Caco-2 (cell line): Measurements from ENCODE around the gene EEF1AKMT2. TPM values are rescaled to one million over a fixed set of nuclear protein-coding genes. Genes with fewer than 3 reads are reported as not detected.

Experiments
- BruUV-seq: library from RNA; stranded (reverse); fragments of 400-500 nt; replicated peaks from 2 replicates; lab custom pipeline; 2021; lab: Mats Ljungman, UMichigan
- CTCF ChIA-PET: fragments of 300-600 bp; sonication (Branson Sonifier 250); formaldehyde crosslinking; loops from one replicate; lab custom pipeline; 2022; ENCODE audit warnings: antibody characterized with exemption; lab: Charles Lee
- POLR2A ChIA-PET: fragments of 300-600 bp; sonication (Branson Sonifier 250); formaldehyde crosslinking; loops from one replicate; lab custom pipeline; 2022; ENCODE audit warnings: antibody characterized with exemption; lab: Charles Lee
- DNase-seq, 2 experiments: peaks; one replicate each; pipeline versions ENCODE4 v3.0.0 to v3.0.0-alpha.2; 2020 to 2022
- H3K27me3 ChIP-seq: replicated peaks from 2 replicates; pipeline ENCODE4 v1.6.0; 2011; ENCODE audit warnings: low read length; ENCODE audit not compliant: control insufficient read depth, insufficient read depth
- H3K36me3 ChIP-seq: 2 replicates; pipeline ENCODE4 v1.5.1; 2011; ENCODE audit warnings: low read length; ENCODE audit not compliant: control insufficient read depth, insufficient read depth
- H3K4me1 ChIP-seq: fragments of 250-450 bp; sonication (Bioruptor Pico); 2 replicates; pipeline ENCODE4 v1.5.1; 2020; ENCODE audit warnings: mild to moderate bottlenecking
- H3K4me3 ChIP-seq: 2 replicates; pipeline ENCODE4 v1.5.1; 2011; ENCODE audit warnings: low read depth, mild to moderate bottlenecking, control low read depth, low read length
- H3K9me3 ChIP-seq: fragments of 250-450 bp; sonication (Bioruptor Pico); 2 replicates; pipeline ENCODE4 v1.5.1; 2020; ENCODE audit warnings: mild to moderate bottlenecking, moderate library complexity
- H3K27ac Mint-ChIP-seq: one replicate; pipeline ENCODE4 v1.8.0; 2022; ENCODE audit warnings: mixed read lengths; ENCODE audit not compliant: unreplicated experiment
- H3K27me3 Mint-ChIP-seq: one replicate; pipeline ENCODE4 v1.8.0; 2022; ENCODE audit warnings: mixed read lengths; ENCODE audit not compliant: insufficient read depth, unreplicated experiment
- H3K36me3 Mint-ChIP-seq: one replicate; pipeline ENCODE4 v1.8.0; 2022; ENCODE audit warnings: mild to moderate bottlenecking, mixed read lengths; ENCODE audit not compliant: insufficient read depth, unreplicated experiment
- H3K4me1 Mint-ChIP-seq: one replicate; pipeline ENCODE4 v1.8.0; 2022; ENCODE audit warnings: low read depth, mixed read lengths; ENCODE audit not compliant: unreplicated experiment
- H3K4me3 Mint-ChIP-seq: one replicate; pipeline ENCODE4 v1.8.0; 2022; ENCODE audit warnings: mild to moderate bottlenecking, moderate library complexity, mixed read lengths; ENCODE audit not compliant: unreplicated experiment
- H3K9me3 Mint-ChIP-seq: one replicate; pipeline ENCODE4 v1.8.0; 2022; ENCODE audit warnings: mixed read lengths; ENCODE audit not compliant: unreplicated experiment
- CTCF ChIP-seq, 2 experiments: fragments of 200-600 bp in 1 of 2; IDR thresholded peaks; 1 replicate in 1 of 2; 2 replicates in 1 of 2; pipeline versions ENCODE4 v1.5.1 to v1.8.0; 2011 to 2022; ENCODE audit warnings: antibody characterized with exemption in 1 of 2, control low read depth in 1 of 2, inconsistent platforms in 1 of 2, low read depth in 1 of 2, low read length in 1 of 2, mild to moderate bottlenecking in 1 of 2, moderate library complexity in 1 of 2; ENCODE audit not compliant: insufficient read depth in 1 of 2, severe bottlenecking in 1 of 2, unreplicated experiment in 1 of 2
- intact Hi-C: fragments of 100-400 bp; cut with micrococcal nuclease; formaldehyde crosslinking; loops from one replicate; pipeline ENCODE4 v1.10.0; 2022; ENCODE audit not compliant: unreplicated experiment
- total RNA-seq: library from RNA; stranded (reverse); gene quantifications from 2 replicates; pipeline ENCODE4 v1.2.3, GENCODE V29; 2022

EEF1AKMT2 gene
- total RNA-seq, 1 experiment from 2014 or later = 29.9 TPM

DNA sequence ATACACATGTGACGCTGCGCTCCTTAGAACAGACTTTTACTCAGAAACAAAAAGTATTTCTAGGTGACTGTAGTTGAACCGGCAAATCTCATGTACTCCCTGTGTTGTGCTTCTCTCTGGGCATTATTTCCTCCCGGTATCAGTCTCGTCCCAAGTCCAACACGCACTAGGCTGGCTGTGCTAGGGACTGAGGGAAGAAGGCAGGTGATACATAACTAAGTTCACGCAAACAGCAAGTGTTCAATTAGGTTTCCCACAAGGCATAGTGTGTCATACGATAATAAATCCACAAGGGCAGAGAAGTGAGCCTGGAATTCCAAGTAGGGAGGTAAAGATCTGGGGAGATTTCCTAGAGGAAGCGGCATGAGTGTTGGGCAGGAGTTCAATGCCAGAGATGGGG is 67.9 kb downstream of the EEF1AKMT2 start:
- ChIA-PET POLR2A (no interaction called here), CTCF (interaction anchor here (0.6 kb wide), 1 partner anchor 114 kb away, joined by 4 read pairs; no protein-coding TSS in a partner anchor)
- H3K4me3 ChIP-seq = no peak overlapping the region
- no peak overlapping the region for H3K27ac Mint-ChIP-seq
- H3K4me1 Mint-ChIP-seq = no peaks in the 10 kb centered on the region
- no peaks in the 10 kb centered on the region for H3K27me3 ChIP-seq
- no peak for DNase-seq
- intact Hi-C loops = no loop called here
- no TSS peak for BruUV-seq
- no peaks in the 10 kb centered on the region for H3K27me3 Mint-ChIP-seq
- no peaks in the 10 kb centered on the region for H3K9me3 Mint-ChIP-seq
- no peaks in the 10 kb centered on the region for H3K36me3 Mint-ChIP-seq
- no peaks in the 10 kb centered on the region for H3K9me3 ChIP-seq
- no peak for TF ChIP-seq CTCF (IDR thresholded peaks at IDR 0.05; ENCODE audit: insufficient read depth in 1 of 2, low read depth in 1 of 2, low read length in 1 of 2, severe bottlenecking in 1 of 2, unreplicated experiment in 1 of 2)
- H3K4me1 ChIP-seq = no peaks in the 10 kb centered on the region
- H3K4me3 Mint-ChIP-seq = no peak overlapping the region
- no peaks in the 10 kb centered on the region for H3K36me3 ChIP-seq

GRCh38 chr10:124722798-124723783 is 68.6 kb downstream of the EEF1AKMT2 start:
- H3K36me3 Mint-ChIP-seq = no peaks in the 10 kb centered on the region
- intact Hi-C loops = no loop called here
- Histone ChIP-seq H3K27me3 (no peaks in the 10 kb centered on the region), H3K9me3 (no peaks in the 10 kb centered on the region), H3K36me3 (no peaks in the 10 kb centered on the region), H3K4me1 (no peaks in the 10 kb centered on the region), H3K4me3 (no peak overlapping the region)
- POLR2A ChIA-PET = no interaction called here
- no peaks in the 10 kb centered on the region for H3K9me3 Mint-ChIP-seq
- no peak for DNase-seq
- CTCF ChIA-PET = no interaction called here
- BruUV-seq = no TSS peak
- H3K4me3 Mint-ChIP-seq = no peak overlapping the region
- no peaks in the 10 kb centered on the region for H3K27me3 Mint-ChIP-seq
- no peaks in the 10 kb centered on the region for H3K4me1 Mint-ChIP-seq
- H3K27ac Mint-ChIP-seq = no peak overlapping the region
- TF ChIP-seq CTCF (IDR thresholded peaks at IDR 0.05; ENCODE audit: insufficient read depth in 1 of 2, low read depth in 1 of 2, low read length in 1 of 2, severe bottlenecking in 1 of 2, unreplicated experiment in 1 of 2) = no peak

DNA sequence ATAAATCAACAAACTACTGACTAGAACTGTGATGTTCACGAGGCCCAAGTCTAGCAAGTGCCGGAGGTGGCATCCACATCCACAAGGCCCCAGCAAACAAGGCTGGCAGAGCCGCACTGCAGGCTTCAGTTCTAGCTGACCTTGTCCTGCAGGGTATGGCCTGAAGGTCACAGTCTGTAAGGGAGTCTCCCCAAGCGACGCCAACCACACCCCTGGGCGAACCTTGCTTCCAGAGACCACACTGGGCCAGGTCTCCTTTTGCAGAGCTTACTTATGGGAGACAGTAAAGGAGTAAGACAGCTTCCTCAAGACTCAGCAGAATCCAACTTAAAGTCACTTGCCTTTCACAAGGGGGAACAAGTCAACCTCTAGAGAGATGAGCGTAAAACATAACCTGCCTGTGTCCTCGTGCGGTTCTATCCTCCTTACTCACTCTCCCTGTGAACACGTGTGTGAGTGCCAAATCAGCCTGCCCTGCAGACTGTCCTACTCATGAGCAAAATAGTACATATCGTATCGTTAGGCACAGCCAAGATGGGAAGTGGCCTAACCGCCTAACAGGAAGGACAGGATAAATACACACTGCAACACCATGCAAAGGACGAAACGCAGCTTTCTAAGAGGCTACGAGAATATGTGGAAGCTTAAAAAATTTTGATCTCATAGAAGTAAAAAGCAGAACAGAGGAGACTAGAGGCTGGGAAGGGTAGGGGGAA is 70.2 kb downstream of the EEF1AKMT2 start:
- no peaks in the 10 kb centered on the region for H3K4me1 ChIP-seq
- H3K4me1 Mint-ChIP-seq = no peaks in the 10 kb centered on the region
- H3K9me3 Mint-ChIP-seq = no peaks in the 10 kb centered on the region
- H3K27ac Mint-ChIP-seq = no peak overlapping the region
- POLR2A ChIA-PET = no interaction called here
- H3K4me3 Mint-ChIP-seq = no peak overlapping the region
- no peaks in the 10 kb centered on the region for H3K27me3 ChIP-seq
- DNase-seq = no peak
- H3K4me3 ChIP-seq = no peak overlapping the region
- BruUV-seq = no TSS peak
- TF ChIP-seq CTCF (IDR thresholded peaks at IDR 0.05; ENCODE audit: insufficient read depth in 1 of 2, low read depth in 1 of 2, low read length in 1 of 2, severe bottlenecking in 1 of 2, unreplicated experiment in 1 of 2) = no peak
- peaks cover 6% of the 10 kb centered on the region for H3K36me3 Mint-ChIP-seq
- CTCF ChIA-PET = no interaction called here
- H3K27me3 Mint-ChIP-seq = no peaks in the 10 kb centered on the region
- H3K36me3 ChIP-seq = no peaks in the 10 kb centered on the region
- intact Hi-C loops = no loop called here
- no peaks in the 10 kb centered on the region for H3K9me3 ChIP-seq
